Upper lobe of left lung (tissue), 6 donors: ENCODE results near the gene ARFIP1. TPM values are rescaled to one million over a fixed set of nuclear protein-coding genes. Genes with fewer than 3 reads are reported as not detected.

Source experiments
- ATAC-seq, 2 donors: fragments of 200-7000 bp; cut with Tn5 transposase; one replicate each; pipeline ENCODE4 v1.9.1; 2022; ENCODE audit warnings: mild to moderate bottlenecking in 2 of 2, moderate library complexity in 2 of 2; ENCODE audit not compliant: low FRiP score in 2 of 2
- DNase-seq, 2 donors: peaks; one replicate each; pipeline ENCODE4 v3.0.0-alpha.2; 2019 to 2020
- H3K27ac ChIP-seq, 4 donors: fragments of 200-600 bp; sonication (generic); one replicate each; pipeline ENCODE4 v1.5.1; 2016 to 2019
- H3K27me3 ChIP-seq, 4 donors: fragments of 200-600 bp; sonication (generic); one replicate each; pipeline ENCODE4 v1.5.1; 2017 to 2019
- H3K36me3 ChIP-seq, 4 donors: fragments of 200-600 bp; sonication (generic); one replicate each; pipeline ENCODE4 v1.5.1; 2016 to 2019
- H3K4me1 ChIP-seq, 4 donors: fragments of 200-600 bp; sonication (generic); one replicate each; pipeline ENCODE4 v1.5.1; 2018 to 2019
- H3K4me3 ChIP-seq, 4 donors: fragments of 200-600 bp; sonication (generic); one replicate each; pipeline ENCODE4 v1.5.1; 2017 to 2019; ENCODE audit warnings: mild to moderate bottlenecking in 2 of 4, moderate library complexity in 1 of 4
- H3K9me3 ChIP-seq, 4 donors: fragments of 200-600 bp; sonication (generic); one replicate each; pipeline ENCODE4 v1.5.1; 2018 to 2019
- EP300 ChIP-seq, 4 donors: sonication (generic); formaldehyde crosslinking; IDR thresholded peaks; one replicate each; pipeline ENCODE4 v1.5.1; 2017; ENCODE audit warnings: antibody characterized with exemption in 4 of 4, control low read depth in 2 of 4
- POLR2A ChIP-seq, 4 donors: fragments of 450-650 bp; IDR thresholded peaks; one replicate each; pipeline ENCODE4 v1.5.1; 2016 to 2017; ENCODE audit warnings: antibody characterized with exemption in 4 of 4, mild to moderate bottlenecking in 2 of 4
- POLR2AphosphoS5 ChIP-seq, 2 donors: sonication (generic); formaldehyde crosslinking; IDR thresholded peaks; one replicate each; pipeline ENCODE4 v1.5.1; 2017; ENCODE audit warnings: antibody characterized with exemption in 2 of 2
- WGBS, 2 donors: methylation state at CpG; one replicate each; pipeline ENCODE4 v1.1.5; 2017 to 2018; 5-methylcytosine and 5-hydroxymethylcytosine counted together
- total RNA-seq, 6 donors: library from RNA; depleted of rRNA in 4 of 6; stranded (reverse); fragments of >200 nt in 4 of 6; gene quantifications; one replicate each; pipeline versions ENCODE4 v1.1.0 to v1.2.1, GENCODE V29; 2016 to 2021
- TF ChIP-seq, protein P1 (sequence below), 6 experiments: fragments of 450-650 bp in 4 of 6; fragments of 200-600 bp in 2 of 6; sonication (generic) in 2 of 6; IDR thresholded peaks; one replicate each; pipeline ENCODE4 v1.5.1; 2016 to 2019; ENCODE audit warnings: antibody characterized with exemption in 6 of 6
- donor health status: DM: no; HTN: no; CAD: no; lungs with moderate emphysema.
- donor health status: DM: no; HTN: yes; CAD: no; lungs with severe emphysema.

ARFIP1 gene
- total RNA-seq, 6 donors from 2014 or later: 17.8 to 54.0 (median 30.4) TPM

DNA sequence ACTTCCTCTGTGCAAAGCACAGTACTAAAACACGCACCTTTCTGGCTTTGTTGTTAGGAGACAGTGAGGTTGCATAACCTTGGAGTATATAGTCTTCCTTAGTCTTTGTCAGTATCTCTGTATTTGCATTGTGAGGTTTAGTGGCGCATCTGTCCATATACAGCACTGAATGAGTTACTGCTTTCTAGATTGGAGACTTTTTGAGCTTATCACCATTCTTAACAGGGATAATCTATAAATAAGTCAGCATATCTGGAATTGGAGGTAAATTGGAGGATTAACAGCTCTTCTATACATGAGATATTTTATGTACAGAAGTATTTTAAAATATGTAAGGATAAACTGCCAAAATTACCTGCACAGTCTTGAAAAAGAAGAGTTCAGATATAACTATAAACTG is 160.7 kb downstream of the ARFIP1 start:
- Histone ChIP-seq H3K4me3 (no peak overlapping the region), H3K27ac (no peak overlapping the region), H3K9me3 (no peaks in the 10 kb centered on the region), H3K4me1 (peaks cover 19 to 40% (median 31%) of the 10 kb centered on the region in 4 donors), H3K27me3 (peaks cover 0 to 16% (median 7%) of the 10 kb centered on the region in 4 donors), H3K36me3 (peaks cover 0 to 13% (median 4%) of the 10 kb centered on the region in 4 donors)
- DNase-seq: no peak
- 84 to 87% methylated on average over 2 of the region's 2 CpGs for WGBS, 2 donors
- TF ChIP-seq, protein P1, sequence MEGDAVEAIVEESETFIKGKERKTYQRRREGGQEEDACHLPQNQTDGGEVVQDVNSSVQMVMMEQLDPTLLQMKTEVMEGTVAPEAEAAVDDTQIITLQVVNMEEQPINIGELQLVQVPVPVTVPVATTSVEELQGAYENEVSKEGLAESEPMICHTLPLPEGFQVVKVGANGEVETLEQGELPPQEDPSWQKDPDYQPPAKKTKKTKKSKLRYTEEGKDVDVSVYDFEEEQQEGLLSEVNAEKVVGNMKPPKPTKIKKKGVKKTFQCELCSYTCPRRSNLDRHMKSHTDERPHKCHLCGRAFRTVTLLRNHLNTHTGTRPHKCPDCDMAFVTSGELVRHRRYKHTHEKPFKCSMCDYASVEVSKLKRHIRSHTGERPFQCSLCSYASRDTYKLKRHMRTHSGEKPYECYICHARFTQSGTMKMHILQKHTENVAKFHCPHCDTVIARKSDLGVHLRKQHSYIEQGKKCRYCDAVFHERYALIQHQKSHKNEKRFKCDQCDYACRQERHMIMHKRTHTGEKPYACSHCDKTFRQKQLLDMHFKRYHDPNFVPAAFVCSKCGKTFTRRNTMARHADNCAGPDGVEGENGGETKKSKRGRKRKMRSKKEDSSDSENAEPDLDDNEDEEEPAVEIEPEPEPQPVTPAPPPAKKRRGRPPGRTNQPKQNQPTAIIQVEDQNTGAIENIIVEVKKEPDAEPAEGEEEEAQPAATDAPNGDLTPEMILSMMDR (IDR thresholded peaks at IDR 0.05): no peak
- no peak for TF ChIP-seq POLR2A (IDR thresholded peaks at IDR 0.05)
- no peak for TF ChIP-seq EP300 (IDR thresholded peaks at IDR 0.05)
- no peak for TF ChIP-seq POLR2AphosphoS5 (IDR thresholded peaks at IDR 0.05)
- no peak for ATAC-seq

DNA sequence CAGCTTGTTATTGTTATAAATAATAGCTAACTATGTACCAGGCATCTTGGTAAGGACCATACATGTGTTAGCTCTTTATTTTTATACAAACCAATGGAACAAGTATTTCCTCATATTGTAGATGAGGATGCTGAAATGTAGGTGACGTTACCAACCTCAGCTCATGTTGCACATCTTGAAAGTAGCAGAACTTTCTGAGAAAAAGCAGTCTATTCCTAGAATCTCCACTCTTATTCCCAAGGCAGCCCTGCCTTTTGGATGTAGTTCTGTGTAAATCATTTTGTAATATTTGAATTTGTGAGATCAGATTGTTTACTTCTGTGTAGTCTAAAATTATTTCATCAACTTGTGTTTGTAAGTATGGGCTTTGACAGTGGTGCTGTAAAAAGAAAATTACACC is 161.7 kb downstream of the ARFIP1 start:
- H3K27ac ChIP-seq: no peak overlapping the region
- ATAC-seq: no peak
- peaks cover 10 to 30% (median 24%) of the 10 kb centered on the region in 4 donors for H3K4me1 ChIP-seq
- no peak for DNase-seq
- H3K27me3 ChIP-seq: peaks cover 0 to 13% (median 7%) of the 10 kb centered on the region in 4 donors
- 62 to 77% methylated on average over 1 of the region's 1 CpG for WGBS, 2 donors
- TF ChIP-seq POLR2A (IDR thresholded peaks at IDR 0.05): no peak
- no peak for TF ChIP-seq POLR2AphosphoS5 (IDR thresholded peaks at IDR 0.05)
- TF ChIP-seq, protein P1 (IDR thresholded peaks at IDR 0.05): no peak
- TF ChIP-seq EP300 (IDR thresholded peaks at IDR 0.05): no peak
- H3K4me3 ChIP-seq: no peak overlapping the region
- H3K36me3 ChIP-seq: peaks cover 0 to 13% (median 4%) of the 10 kb centered on the region in 4 donors
- no peaks in the 10 kb centered on the region for H3K9me3 ChIP-seq

DNA sequence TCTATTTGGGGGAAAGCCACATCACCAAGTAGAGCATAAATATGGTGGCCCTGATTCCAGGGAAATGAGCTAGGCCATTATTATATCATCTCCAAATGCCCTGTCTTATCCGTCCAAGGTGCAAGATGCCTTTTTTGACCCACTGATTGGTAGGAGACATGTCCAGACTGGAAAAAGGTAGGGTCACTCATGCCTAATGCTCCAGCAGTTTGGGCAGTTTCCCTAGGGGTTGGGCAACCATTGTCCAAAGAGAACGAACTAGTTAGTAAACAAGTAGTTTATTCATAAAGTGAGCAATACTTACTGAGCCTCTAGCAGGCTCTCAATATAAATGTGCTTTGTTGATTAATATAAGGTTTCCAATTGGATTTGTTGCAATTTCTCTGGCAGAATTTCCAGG is 162.6 kb downstream of the ARFIP1 start:
- no peak for ATAC-seq
- no peaks in the 10 kb centered on the region for H3K9me3 ChIP-seq
- DNase-seq: no peak
- no peak overlapping the region for H3K27ac ChIP-seq
- 78 to 79% methylated on average over 2 of the region's 2 CpGs for whole genome bisulfite sequencing, 2 donors
- H3K27me3 ChIP-seq: peaks cover 0 to 4% (median 2%) of the 10 kb centered on the region in 4 donors
- H3K4me3 ChIP-seq: no peak overlapping the region
- H3K4me1 ChIP-seq: peaks cover 3 to 23% (median 16%) of the 10 kb centered on the region in 4 donors
- H3K36me3 ChIP-seq: peaks cover 0 to 13% (median 4%) of the 10 kb centered on the region in 4 donors
- TF ChIP-seq POLR2A (IDR thresholded peaks at IDR 0.05) (no peak), EP300 (IDR thresholded peaks at IDR 0.05) (no peak), POLR2AphosphoS5 (IDR thresholded peaks at IDR 0.05) (no peak)
- TF ChIP-seq, protein P1 (IDR thresholded peaks at IDR 0.05): no peak

DNA sequence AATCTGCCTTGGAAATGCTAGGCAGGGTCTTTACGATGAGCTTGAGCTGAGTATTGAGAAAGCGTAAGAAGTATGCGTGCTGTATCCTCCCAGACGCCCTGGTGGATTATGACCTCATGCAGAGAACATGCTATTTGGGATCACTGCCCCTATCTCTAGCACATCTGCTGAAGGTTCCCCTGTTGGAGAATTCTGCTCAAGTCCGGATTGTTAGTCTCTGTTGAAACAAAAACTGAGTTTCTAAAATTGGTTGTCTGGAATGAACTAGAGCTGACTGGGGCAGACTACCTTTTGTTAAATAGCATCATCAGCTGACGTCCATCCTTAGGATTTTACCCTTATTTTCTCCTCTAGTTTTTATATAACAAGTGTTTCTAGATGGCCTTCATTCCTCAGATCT is 163.9 kb downstream of the ARFIP1 start:
- ATAC-seq (peak in 1 of 2 donors; percentile 92), DNase-seq (no peak)
- Histone ChIP-seq H3K9me3 (no peaks in the 10 kb centered on the region), H3K4me1 (peaks cover 3 to 15% (median 5%) of the 10 kb centered on the region in 4 donors), H3K4me3 (no peak overlapping the region), H3K27me3 (no peaks in the 10 kb centered on the region), H3K27ac (no peak overlapping the region), H3K36me3 (peaks cover 0 to 13% (median 4%) of the 10 kb centered on the region in 4 donors)
- no peak for TF ChIP-seq POLR2A (IDR thresholded peaks at IDR 0.05)
- TF ChIP-seq EP300 (IDR thresholded peaks at IDR 0.05): no peak
- no peak for TF ChIP-seq POLR2AphosphoS5 (IDR thresholded peaks at IDR 0.05)
- TF ChIP-seq, protein P1 (IDR thresholded peaks at IDR 0.05): no peak
- 82 to 88% methylated on average over 6 of the region's 6 CpGs for WGBS, 2 donors
